Measurements from ENCODE around the gene MAZ.

DNA sequence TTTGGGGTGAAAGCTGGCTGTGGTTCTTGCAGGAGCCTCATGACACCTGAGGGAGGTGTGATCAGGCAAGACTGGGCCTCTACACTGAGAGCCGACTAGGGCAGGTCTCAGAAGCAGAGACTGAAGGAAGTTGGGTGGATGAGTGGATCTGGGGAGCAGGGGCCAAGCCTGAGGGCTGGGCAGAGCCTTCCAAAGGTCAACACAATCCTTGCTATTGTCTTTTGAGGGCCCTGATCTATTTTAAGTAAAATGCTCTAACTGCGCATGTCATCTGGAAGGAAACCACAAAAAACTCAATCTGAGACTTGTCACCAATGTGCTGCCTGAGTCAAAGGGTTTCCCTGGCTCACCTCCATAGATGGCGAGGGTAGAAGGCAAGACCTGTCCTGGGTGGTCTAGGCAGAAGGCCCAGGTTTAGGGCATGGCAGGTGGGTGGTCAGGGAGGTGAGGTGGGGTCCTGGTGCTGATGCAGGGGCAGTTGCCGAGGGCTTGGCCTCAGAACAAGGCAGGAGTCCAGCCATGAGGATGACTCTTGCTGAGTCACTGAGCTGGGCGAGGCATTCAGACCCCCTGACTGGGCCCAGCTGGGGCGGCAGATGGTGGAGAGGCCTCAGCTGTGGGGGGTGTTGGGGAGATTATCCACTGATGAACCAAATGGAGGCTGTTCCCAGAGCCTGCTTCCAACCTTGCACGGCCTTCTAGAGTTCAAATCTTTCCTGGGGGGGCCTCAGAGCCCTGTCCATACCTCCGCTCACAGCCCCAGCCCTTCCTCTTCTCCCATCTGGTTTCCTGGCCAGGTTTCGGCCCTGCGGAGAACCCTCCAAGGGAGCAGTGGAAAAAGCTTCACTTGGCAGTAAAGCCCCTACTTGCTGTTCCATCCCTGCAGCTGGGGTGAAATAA, 19.1 kb downstream of the MAZ start:
- TF ChIP-seq GATA2 (IDR thresholded peaks at IDR 0.05; ENCODE audit: low read depth, low read length) (no peak), GATA3 (IDR thresholded peaks at IDR 0.05; ENCODE audit: low read depth, low read length) (no peak)

Data from SH-SY5Y (cell line).